GM21360 (cell line): ENCODE results near the gene LOXL3.
A peak's percentile ranks its signal among the peaks of the same experiment; 100 is the strongest.

Experiments used
- ATAC-seq: cut with Tn5 transposase; IDR thresholded peaks from one replicate; pipeline ENCODE4 v1.9.1; 2021; ENCODE audit warnings: mild to moderate bottlenecking, moderate library complexity; ENCODE audit not compliant: unreplicated experiment

The LOXL3 gene

GRCh38 chr2:74512744-74513604 is 40.8 kb downstream of the LOXL3 start:
- ATAC-seq = no peak

DNA sequence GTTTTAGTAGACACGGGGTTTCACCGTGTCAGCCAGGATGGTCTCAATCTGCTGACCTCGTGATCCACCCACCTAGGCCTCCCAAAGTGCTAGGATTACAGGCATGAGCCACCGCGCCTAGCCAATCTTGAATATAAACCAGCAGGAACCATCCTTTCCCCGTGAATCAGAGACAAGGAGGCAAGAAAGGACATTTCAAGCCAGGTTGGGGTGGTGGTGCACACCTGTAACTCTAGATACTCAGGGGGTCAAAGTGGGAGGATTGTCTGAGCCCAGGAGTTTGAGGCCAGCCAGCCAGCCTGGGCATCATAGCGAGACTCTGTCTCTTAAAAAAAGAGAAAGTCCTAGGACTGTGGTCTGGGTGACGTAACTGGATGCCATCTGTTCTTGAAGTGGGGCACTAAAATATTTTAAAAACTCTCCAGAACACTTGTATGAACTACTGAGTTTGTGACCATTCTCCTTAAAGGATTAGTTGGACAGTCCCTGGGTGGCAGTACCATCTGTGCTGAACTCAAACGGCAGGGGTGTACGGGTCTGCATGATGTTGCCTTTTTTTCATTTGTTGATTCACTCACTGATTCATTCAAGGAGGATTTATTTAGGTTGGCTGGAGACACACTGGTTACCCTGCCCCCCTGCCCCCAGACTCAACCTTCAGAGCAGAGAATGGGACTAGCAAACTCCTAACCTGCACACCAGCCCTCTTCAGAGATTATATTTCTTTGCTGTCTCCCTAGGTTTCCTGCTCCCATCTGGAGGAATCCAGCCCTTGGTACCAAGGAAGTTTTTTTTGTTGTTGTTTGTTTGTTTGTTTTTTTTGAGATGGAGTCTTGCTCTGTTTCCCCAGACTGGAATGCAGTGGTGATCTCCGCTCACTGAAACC is 42.4 kb downstream of the LOXL3 start:
- ATAC-seq = no peak

GRCh38 chr2:74510272-74510671 is 43.5 kb downstream of the LOXL3 start:
- no peak for ATAC-seq

GRCh38 chr2:74507926-74508520 is 45.7 kb downstream of the LOXL3 start:
- ATAC-seq = peak; percentile 17

GRCh38 chr2:74507145-74507925 is 46.4 kb downstream of the LOXL3 start, which contains the start of gene PCGF1:
TSS of gene PCGF1 (minus strand) at chr2:74507695. CDS start at chr2:74507668, 27 bp downstream.
- ATAC-seq = peak; percentile 80

GRCh38 chr2:74505448-74506246 is 48.1 kb downstream of the LOXL3 start:
- ATAC-seq = no peak

- ATAC-seq = no peak
These were observed 49.2 kb downstream of the LOXL3 start for GRCh38 chr2:74504591-74504990.

DNA sequence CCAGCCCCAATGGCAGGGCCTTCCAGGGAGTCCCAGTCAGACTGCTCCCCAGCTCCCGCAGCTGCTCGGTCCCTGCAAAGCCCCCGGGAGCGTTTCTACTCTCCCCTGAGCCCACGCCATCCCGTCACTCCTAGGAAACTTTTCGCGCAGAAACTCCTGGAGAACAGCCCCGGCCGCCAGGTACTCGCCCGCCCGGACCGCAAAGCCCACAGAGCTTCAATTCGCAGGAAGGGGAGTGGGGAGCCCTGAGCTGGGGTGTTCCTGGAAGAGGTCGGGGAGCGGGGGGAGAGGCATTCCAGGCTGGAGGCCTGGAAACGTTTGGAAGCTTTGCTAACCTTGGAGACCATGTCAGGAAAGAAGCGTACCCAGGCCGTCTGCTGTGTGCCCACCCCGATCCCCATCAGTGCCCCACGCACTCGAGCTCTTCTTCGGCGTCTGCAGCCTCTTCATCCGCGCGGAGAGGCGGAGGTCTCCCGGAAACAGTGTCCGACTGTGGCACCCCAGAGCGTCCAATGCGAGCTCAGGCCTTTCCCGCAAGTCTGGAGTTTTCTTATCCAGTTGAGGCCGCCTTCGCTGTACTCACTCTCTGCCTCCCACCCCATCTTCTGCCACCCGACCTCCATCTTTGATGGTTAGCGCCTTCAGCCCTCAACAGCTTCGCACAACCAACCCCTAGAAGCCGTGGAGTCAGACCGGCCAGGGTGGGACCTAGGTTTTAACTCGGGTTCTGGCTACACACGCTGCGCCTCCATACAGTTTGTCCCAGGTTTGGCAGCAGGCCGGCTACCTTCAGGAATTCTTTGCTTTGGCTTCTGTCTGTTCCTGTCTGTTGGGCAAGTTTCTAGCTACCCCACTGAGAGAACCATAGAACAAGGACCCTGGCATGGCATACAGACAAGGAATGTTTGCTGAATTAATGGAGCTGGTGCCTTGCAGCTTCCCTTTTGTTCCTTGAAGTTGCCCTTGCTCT is 50.0 kb downstream of the LOXL3 start:
- no peak for ATAC-seq

GRCh38 chr2:74502720-74503505 is 50.8 kb downstream of the LOXL3 start:
- ATAC-seq = no peak

- no peak for ATAC-seq
These were observed 51.5 kb downstream of the LOXL3 start for GRCh38 chr2:74502147-74502719.

DNA sequence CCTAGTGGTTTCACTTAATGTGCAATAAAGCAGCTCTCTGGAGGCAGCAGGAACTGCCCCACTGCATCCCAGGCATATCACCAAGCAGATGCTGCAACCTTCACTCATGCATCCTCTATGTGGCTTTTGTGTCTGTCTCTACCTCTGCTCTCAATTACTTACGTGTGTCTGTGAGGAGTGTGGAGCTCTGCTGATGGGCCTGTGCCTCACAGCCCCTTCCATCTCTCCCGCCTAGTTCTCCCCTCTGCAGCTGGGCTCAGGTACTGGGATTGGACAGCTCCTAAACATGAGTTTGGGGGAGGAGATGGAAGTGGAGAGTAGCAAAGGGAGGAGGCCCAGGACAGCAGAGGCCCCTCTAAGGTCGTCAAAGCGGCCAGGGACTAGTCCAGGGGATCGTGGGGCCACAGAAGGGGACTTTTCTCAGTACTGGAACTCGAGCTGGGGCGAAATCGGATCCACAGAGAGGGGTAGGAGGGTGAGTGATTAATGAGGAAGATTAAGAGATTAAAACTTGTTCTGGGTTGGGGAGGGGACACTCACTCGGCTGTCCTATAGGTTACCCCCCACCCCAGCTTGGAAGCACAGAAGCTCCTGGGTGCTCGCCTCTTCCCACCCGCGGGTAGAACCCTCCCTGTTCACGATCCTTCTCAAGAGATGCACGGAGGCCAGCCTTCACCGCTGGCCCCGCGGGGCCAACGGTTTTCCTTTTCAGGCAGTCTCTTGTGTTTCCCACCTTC is 52.2 kb downstream of the LOXL3 start:
- no peak for ATAC-seq

- ATAC-seq = no peak
These were observed 53.2 kb downstream of the LOXL3 start for GRCh38 chr2:74500578-74500946.

- ATAC-seq = no peak
These were observed 53.7 kb downstream of the LOXL3 start for GRCh38 chr2:74499940-74500577.

- no peak for ATAC-seq
These were observed 54.3 kb downstream of the LOXL3 start, which contains the start of gene LBX2 for GRCh38 chr2:74499267-74499939. TSS of gene LBX2 (minus strand) at chr2:74499603. CDS start at chr2:74499537, 66 bp downstream.

DNA sequence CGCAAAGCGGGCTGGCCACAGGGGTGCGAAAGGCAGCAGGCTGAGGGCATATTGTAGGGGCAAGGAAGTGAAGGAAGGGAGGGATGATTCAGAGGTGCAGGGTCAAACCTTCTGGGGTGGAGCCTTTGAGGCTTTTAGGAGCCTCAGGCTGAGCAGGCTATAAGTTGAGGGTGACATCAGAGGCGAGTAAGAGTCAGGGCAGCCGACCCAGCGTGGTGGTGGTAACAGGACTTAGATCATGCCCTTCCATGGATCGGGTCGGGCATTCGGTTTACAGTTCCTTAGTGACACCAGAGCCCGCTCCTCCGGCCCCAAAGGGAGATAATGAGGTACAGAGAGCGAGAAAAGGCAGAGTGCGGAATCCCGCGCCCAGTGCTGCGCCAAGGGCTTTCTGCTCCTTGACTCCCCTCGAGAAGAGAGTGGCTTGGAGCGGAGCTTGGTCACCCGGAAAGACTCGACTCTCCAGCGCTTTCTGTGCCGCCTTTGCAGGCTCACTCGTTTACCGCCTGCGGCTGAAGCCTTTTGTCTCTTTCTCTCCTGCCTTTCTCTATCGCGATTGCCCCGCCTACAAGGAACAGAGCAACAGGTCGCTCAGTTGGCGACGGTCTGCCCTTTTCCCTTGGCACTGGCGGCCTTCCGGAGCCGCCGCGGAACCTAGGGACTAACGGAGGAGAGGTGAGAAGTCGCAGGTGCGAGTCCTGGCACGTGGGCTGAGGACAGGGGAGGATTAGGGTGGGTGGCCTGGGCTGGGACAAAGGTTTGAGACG is 55.1 kb downstream of the LOXL3 start:
- no peak for ATAC-seq
